ENCODE measurements around the gene ITGA1. TPM values are rescaled to one million over a fixed set of nuclear protein-coding genes. Genes with fewer than 3 reads are reported as not detected.

Gene ITGA1
- total and polyA plus RNA-seq, 2 of the 8 experiments (the other 6 are each of a cell fraction or from before 2014, with no cell fraction given): 2.3 to 9.0 TPM

DNA sequence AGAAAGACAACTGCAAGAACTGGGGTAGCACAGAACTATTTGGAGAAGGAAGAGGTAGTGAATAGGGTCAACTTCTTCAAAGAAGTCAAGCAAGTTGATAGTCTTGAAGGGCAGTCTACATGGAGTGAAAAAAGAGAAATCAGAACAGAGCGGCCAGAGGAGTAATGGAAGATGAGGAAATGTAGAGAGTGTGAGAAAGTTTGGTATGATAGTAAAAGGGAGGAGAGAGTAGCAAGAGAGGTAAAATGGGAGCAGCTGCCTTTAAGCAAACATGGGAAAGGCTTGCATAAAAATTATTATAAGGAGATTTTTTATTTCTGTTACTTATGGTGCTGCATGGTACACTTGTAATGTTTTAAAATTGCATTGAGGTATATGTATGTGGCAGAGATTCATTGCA is 208.2 kb downstream of the ITGA1 start:
- ChIA-PET CTCF (ENCODE audit: partially characterized antibody) (interaction anchor here (0.6 to 1.4 kb wide), 4 partner anchors 35 to 1076 kb away, joined by 3 read pairs; no protein-coding TSS in a partner anchor), POLR2A (ENCODE audit: partially characterized antibody) (no interaction called here)
- Histone ChIP-seq H4K91ac (replicated peaks; ENCODE audit: insufficient read length, low read length) (no peak overlapping the region), H2BK5ac (ENCODE audit: low read depth, low read length) (no peak overlapping the region), H2AFZ (ENCODE audit: low read length) (no peak overlapping the region), H3K14ac (ENCODE audit: insufficient read length) (no peak overlapping the region), H3K23ac (ENCODE audit: insufficient read length) (no peak overlapping the region), H4K5ac (ENCODE audit: insufficient read length, low read depth, low read length) (no peak overlapping the region), H3K9ac (replicated peaks in 1 of 4; ENCODE audit: extremely low read depth in 1 of 4, low read depth in 3 of 4, low read length in 3 of 4) (no peak overlapping the region), H3K79me2 (ENCODE audit: control insufficient read depth in 1 of 2, insufficient read depth in 2 of 2, low read length in 2 of 2) (no peaks in the 10 kb centered on the region), H4K20me1 (replicated peaks in 1 of 2; ENCODE audit: control insufficient read depth in 1 of 2, insufficient read depth in 2 of 2, low read length in 2 of 2) (no peaks in the 10 kb centered on the region), H3K4me3 (ENCODE audit: extremely low read depth in 1 of 4, insufficient read depth in 2 of 4, low read depth in 3 of 4, low read length in 4 of 4) (no peak overlapping the region), H2BK15ac (ENCODE audit: low read length) (no peak overlapping the region), H3K23me2 (ENCODE audit: low read depth, low read length) (no peaks in the 10 kb centered on the region), H3K18ac (ENCODE audit: extremely low read depth, low read length) (no peak overlapping the region), H3K56ac (replicated peaks; ENCODE audit: insufficient read length, low read depth, low read length) (no peak overlapping the region), H3K9me3 (ENCODE audit: insufficient read depth in 2 of 2, low read depth in 1 of 2, low read length in 1 of 2) (no peaks in the 10 kb centered on the region), H3K36me3 (ENCODE audit: control insufficient read depth in 2 of 4, insufficient read depth in 4 of 4, low read length in 3 of 4) (no peaks in the 10 kb centered on the region; a peak in 1 of 8 replicates), H3K27ac (ENCODE audit: low read depth, low read length) (no peak overlapping the region), H3K4me1 (replicated peaks in 1 of 4; ENCODE audit: control insufficient read depth in 3 of 4, insufficient read depth in 4 of 4, low read length in 3 of 4) (no peaks in the 10 kb centered on the region), H3K79me1 (ENCODE audit: low read depth, low read length) (no peaks in the 10 kb centered on the region), H2AK5ac (ENCODE audit: low read depth, low read length) (no peak overlapping the region), H3K4me2 (ENCODE audit: insufficient read depth in 1 of 2, low read depth in 2 of 2, low read length in 2 of 2) (no peak overlapping the region), H4K8ac (ENCODE audit: extremely low read depth, insufficient read depth, low read length) (no peak overlapping the region), H3K27me3 (replicated peaks in 1 of 4; ENCODE audit: control insufficient read depth in 3 of 4, extremely low read depth in 1 of 4, insufficient read depth in 3 of 4, low read length in 3 of 4) (peaks cover 0 to 2% (median 0%) of the 10 kb centered on the region in 4 experiments; a peak in 1 of 7 replicates), H2BK12ac (ENCODE audit: low read depth, low read length) (no peak overlapping the region), H2BK120ac (replicated peaks; ENCODE audit: low read depth, low read length) (no peak overlapping the region), H2BK20ac (ENCODE audit: low read length) (no peak overlapping the region), H3K4ac (replicated peaks; ENCODE audit: insufficient read length, low read depth, low read length) (no peak overlapping the region)
- FAIRE-seq: no peak
- DNase-seq (ENCODE audit: low read depth in 1 of 2, low spot score in 2 of 2): no peak
- 79 to 100% methylated on average over 1 of the region's 1 CpG for WGBS, 2 experiments (ENCODE audit: extremely low coverage in 1 of 2, insufficient coverage in 1 of 2, insufficient read length in 1 of 2, insufficient replicate concordance in 2 of 2, low coverage in 1 of 2, low lambda C conversion rate in 2 of 2, missing lambda C conversion rate in 1 of 2)
- TF ChIP-seq ASH2L (IDR thresholded peaks at IDR 0.05; ENCODE audit: low read length) (no peak), KDM4A (IDR thresholded peaks at IDR 0.05; ENCODE audit: low read depth, low read length, severe bottlenecking) (no peak), POLR2AphosphoS5 (IDR thresholded peaks at IDR 0.05; ENCODE audit: low read depth, low read length) (no peak), SP4 (IDR thresholded peaks at IDR 0.05; ENCODE audit: low read length) (no peak), RXRA (IDR thresholded peaks at IDR 0.05; ENCODE audit: insufficient read depth, low read depth, low read length) (no peak), CBX5 (IDR thresholded peaks at IDR 0.05; ENCODE audit: low read depth, low read length) (no peak), SIN3A (conservative IDR thresholded peaks at IDR 0.05 in 1 of 2, IDR thresholded peaks at IDR 0.05 in 1 of 2; ENCODE audit: low read depth in 1 of 2, low read length in 2 of 2) (no peak), RAD21 (IDR thresholded peaks at IDR 0.05 in 1 of 2, conservative IDR thresholded peaks at IDR 0.05 in 1 of 2; ENCODE audit: low read depth in 2 of 2, low read length in 2 of 2) (no peak), SIRT6 (IDR thresholded peaks at IDR 0.05; ENCODE audit: low read length) (no peak)
- TF ChIP-seq, protein P1, sequence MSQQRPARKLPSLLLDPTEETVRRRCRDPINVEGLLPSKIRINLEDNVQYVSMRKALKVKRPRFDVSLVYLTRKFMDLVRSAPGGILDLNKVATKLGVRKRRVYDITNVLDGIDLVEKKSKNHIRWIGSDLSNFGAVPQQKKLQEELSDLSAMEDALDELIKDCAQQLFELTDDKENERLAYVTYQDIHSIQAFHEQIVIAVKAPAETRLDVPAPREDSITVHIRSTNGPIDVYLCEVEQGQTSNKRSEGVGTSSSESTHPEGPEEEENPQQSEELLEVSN (IDR thresholded peaks at IDR 0.05): no peak
- TF ChIP-seq, protein P2, sequence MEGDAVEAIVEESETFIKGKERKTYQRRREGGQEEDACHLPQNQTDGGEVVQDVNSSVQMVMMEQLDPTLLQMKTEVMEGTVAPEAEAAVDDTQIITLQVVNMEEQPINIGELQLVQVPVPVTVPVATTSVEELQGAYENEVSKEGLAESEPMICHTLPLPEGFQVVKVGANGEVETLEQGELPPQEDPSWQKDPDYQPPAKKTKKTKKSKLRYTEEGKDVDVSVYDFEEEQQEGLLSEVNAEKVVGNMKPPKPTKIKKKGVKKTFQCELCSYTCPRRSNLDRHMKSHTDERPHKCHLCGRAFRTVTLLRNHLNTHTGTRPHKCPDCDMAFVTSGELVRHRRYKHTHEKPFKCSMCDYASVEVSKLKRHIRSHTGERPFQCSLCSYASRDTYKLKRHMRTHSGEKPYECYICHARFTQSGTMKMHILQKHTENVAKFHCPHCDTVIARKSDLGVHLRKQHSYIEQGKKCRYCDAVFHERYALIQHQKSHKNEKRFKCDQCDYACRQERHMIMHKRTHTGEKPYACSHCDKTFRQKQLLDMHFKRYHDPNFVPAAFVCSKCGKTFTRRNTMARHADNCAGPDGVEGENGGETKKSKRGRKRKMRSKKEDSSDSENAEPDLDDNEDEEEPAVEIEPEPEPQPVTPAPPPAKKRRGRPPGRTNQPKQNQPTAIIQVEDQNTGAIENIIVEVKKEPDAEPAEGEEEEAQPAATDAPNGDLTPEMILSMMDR (IDR thresholded peaks at IDR 0.05; ENCODE audit: control extremely low read depth in 1 of 3, insufficient read depth in 1 of 3, low read depth in 1 of 3, low read length in 3 of 3): no peak
